GM18951 (cell line): ENCODE measurements around the gene GALNT9.

Experiments
- POLR2A ChIP-seq: IDR thresholded peaks from 4 replicates; pipeline ENCODE4 v1.6.1; 2011; ENCODE audit warnings: mild to moderate bottlenecking; ENCODE audit not compliant: insufficient read length, insufficient read depth; ENCODE audit errors: extremely low read depth
- in situ Hi-C: fragments of 300-500 bp; cut with MboI; formaldehyde crosslinking; loops from one replicate; pipeline ENCODE4 v1.12.0; 2022; ENCODE audit warnings: low sequenced_read_pairs, mixed read lengths, inconsistent platforms; ENCODE audit not compliant: unreplicated experiment

The GALNT9 gene

DNA sequence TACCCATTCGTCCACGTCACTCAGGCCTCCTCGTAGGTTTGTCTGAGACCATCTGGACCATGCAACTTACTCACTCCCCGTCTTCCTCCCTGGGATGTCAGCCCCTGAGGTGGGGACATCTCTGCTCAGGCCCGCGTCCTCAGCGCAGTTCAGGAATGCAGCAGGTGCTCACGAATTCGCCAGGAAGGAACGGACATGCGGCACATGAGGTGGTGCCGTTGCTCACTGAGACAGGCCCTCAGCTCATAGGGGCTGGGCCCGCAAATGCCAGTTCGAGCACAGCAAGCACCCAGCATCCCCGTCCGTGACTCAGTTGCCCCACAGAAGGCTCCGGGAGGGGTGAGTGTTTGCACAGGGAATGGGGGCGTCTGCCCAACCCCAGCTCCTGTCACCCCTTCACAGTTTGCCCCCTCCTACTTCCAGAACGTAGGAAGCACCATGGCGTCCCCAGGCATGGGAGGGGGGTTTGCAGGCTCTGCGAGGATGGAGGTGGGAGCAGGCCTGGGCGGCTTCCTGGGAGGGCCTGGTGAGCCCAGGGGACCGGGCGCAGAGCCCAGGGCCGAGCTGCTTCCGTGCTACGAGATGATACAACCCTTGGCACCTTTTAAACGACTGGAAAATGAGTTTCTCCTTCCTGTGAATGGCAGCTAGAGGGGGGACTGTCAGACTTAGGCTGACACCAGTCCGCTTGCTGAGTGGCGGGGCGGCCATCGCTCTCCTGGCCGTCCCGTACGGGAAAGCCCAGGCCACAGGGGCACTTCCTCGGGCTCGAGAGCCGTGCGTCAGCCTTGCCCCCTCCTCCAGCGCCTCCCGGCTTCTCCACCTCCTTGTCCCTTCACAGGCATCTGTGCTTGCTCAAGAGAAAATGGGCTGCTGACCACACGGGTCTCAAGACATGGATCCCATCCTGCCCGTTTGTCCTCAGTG is 6.9 kb downstream of the GALNT9 start:
- TF ChIP-seq POLR2A: no peak
- in situ Hi-C loops: no loop called here

DNA sequence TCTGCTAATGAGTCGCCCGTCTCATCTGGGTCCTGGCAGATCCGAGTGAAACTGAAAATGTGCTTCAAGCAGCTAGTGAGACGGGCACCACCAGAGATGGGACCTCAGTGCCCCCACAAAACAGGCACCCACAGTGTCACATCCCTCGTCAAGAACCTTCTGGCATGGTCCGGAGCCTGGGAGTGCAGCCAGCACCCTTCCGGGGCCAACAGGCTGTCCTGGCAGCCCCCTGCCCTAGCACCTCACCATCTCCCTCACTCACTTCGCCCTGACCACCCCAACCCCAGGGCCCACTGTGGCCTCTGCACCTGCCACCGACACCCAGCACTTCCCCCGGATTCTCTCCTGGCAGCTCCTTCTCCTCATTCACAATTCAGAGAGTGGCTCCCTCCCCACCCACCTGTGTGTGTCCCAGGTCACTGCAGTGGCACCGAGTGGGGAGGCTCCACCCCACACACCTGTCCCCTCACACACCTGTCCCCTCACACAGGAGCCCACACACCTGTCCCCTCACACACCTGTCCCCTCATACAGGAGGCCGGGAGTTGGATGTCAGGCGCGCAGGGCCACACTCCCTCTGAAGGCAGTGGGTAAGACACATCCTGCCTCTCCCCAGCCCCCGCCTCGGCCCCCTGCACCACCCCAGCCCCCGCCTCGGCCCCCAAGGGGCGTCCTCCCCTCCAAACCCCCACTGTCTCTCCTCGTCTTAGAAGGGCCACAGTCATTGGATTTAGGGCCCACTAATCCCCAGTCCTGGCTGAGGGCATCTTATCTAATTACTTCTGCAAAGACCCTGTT is 7.9 kb downstream of the GALNT9 start:
- in situ Hi-C loops: no loop called here
- TF ChIP-seq POLR2A: no peak

DNA sequence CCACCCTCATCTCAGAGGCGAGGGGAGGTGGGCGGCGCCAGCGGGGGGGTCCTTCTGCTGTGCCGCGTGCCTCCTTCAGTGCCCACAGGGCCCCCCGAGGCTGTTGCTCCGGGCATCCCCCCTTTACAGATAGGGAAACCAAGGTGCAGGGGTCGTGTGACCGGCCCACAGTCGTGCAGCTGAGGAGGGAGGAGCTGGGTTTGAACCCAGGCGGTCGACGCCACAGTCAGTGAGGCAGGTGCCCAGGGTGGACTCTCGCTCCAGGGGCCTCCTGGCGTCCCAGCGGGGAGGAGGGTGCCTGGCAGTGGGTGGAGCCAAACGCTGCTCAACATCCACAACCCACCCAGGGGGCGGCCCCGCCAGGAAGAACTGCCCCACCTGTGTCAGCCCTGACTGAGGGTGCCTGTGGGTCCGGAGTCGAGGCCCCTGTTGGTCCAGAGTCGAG is 8.6 kb downstream of the GALNT9 start:
- in situ Hi-C loops: no loop called here
- no peak for TF ChIP-seq POLR2A

DNA sequence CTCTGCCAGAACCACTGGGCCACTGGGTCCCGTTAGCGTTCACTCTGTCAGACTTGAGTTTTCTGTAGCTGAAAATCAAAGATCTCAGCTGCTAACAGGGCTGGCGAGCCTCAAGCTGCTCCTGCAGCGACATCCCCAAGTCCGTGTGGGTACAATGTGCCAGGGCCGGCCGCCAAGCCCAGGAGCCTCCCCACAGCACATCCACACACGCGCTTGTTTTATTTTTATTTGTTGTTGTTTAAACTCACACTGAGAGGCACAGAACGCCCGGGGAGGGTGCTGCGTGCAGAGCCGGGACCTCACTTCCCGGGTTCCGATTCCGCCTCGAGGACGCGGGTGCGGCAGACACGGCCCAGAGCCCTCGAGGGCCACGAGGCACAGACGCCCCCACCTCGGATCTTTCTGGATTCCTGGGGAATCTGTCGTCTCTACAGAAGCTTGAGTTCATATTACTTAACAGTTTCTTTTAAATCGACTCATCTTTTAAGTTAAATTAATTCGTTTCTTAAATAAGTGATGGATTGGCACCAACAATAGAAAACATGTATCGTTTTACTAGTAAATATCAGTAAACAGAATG is 9.3 kb downstream of the GALNT9 start:
- no peak for TF ChIP-seq POLR2A
- in situ Hi-C loops: no loop called here

DNA sequence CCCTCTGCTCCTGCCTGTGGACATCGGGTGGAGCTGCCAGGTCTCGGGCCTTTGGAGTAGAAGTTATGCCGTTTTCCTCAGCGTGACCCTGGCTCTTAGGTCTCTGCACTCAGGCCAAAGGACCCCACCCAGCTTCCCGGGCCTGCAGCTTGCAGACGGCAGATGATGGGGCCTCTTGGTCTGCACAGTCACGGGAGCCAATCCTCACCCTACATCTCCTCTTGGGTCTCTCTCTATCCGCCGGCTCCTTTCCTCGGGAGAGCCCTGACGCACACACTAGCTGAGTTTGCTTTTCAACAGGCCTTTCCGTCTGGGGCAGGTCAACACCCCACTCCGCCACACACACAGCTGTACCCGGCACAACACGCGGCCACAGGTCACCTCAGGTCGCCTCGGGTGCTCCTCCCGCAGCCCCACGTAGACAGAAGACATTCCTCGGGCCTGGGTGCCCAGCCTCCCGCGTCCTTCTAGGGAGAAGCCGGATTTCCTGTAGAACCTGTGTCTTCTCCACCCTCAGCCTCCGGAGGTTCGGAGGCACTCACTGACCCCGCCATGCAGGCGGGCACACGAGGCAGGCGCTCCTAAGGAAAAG is 9.9 kb downstream of the GALNT9 start:
- no peak for TF ChIP-seq POLR2A
- in situ Hi-C loops: no loop called here

DNA sequence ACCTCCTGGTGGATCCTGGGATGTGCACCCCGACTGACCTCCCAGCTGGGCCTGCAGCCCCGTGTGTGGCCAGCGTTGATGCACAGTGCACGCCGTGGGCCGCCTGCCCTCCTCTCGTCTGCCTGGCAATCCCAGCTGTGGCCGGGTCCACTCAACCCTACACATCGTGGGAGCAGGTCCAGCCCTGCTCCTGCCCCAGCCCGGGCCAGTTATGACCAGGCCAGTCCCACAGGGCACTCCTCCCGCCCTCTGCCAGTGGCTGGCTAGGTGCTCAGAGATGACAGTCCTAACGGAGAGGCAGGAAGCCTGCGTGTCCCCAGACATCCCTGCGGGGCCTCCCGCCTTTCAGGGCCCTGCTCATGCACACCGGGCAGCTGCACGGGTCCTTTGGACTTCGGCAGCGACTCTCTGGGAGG is 10.8 kb downstream of the GALNT9 start:
- in situ Hi-C loops: no loop called here
- TF ChIP-seq POLR2A: no peak

GRCh38 chr12:132318135-132318534 is 11.3 kb downstream of the GALNT9 start:
- in situ Hi-C loops: no loop called here
- TF ChIP-seq POLR2A: no peak

DNA sequence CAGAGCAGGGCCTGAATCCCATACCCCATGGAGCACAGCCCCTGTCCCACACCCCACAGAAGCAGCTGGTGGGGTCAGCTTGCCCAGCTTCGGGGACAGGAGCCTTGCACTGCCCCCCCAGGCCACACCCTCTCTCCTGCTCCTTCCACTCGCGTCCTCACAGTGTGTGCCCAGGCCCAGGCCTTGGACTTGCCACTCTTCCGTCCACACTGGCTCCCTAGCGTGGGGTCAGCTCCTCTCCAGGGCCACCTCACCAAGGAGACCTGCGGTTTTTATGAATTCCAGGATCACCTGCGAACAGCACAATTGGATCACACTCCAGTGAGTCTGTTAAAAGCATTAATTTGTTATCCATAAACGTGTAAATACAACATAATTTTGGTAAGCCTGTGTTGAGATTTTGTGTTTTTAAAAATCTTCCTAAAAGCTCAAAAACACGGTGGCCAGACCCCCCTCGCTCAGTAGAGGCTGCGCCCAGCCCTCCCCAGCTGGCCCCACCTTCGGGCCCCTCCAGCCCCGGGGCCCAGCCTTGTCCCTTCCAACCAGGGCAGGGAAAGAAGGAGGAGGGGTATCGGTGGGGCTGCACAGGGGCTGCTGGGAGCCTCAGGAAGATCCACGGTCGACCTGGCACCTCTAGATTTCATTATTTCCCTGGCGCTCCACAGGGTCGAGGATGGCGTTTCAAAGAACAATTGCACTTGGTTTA is 12.0 kb downstream of the GALNT9 start:
- no peak for TF ChIP-seq POLR2A
- in situ Hi-C loops: no loop called here

DNA sequence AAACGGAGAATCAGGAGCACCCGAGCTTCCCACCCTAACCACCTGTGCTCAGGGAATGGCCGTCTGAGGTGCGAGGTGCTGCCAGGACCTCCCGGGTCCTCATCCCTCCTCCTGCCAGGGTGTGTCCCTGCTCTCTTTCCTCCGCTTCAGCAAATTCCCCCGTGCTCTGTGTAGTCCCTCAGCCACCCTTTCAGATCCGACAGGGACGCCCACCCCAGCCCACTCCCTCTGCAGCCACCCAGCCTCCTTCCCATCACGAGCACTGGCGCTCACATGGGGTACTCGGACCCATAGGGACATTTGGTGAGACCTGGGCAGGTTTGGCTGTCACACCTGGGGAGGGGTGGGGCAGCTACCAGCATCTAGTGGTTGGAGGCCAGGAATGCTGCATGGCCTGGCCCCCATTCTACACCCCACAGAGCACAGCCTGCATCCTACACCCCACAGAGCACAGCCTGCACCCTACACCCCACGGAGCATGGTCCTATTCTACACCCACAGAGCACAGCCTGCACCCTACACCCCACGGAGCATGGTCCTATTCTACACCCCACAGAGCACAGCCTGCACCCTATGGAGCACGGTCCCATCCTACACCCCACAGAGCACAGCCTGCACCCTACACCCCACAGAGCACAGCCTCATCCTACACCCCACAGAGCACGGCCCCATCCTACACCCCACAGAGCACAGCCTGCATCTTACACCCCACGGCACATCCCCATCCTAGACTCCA is 12.7 kb downstream of the GALNT9 start:
- in situ Hi-C loops: no loop called here
- no peak for TF ChIP-seq POLR2A

DNA sequence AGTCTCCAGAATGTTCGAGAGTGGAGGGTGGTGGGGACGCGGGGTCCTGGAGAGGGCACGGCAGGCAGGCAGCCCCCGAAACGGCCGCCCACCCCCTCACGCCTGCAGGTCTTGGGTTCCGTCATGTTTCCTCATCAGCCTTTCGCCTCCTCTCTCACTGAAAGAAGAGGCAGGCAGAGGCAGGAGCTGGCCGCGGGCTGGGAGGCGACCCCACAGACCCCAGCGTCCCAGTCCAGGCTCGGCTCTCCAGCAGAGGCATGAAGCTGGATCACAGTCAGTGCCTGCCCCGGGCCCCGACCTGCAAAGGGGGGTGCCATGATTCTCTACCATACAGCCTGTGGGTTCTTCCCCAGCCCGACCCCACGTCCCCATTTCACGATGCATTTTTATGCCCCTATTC is 13.4 kb downstream of the GALNT9 start:
- TF ChIP-seq POLR2A: no peak
- in situ Hi-C loops: no loop called here

- in situ Hi-C loops: no loop called here
- TF ChIP-seq POLR2A: no peak
Observed at GRCh38 chr12:132315507-132315906, 13.9 kb downstream of the GALNT9 start.

DNA sequence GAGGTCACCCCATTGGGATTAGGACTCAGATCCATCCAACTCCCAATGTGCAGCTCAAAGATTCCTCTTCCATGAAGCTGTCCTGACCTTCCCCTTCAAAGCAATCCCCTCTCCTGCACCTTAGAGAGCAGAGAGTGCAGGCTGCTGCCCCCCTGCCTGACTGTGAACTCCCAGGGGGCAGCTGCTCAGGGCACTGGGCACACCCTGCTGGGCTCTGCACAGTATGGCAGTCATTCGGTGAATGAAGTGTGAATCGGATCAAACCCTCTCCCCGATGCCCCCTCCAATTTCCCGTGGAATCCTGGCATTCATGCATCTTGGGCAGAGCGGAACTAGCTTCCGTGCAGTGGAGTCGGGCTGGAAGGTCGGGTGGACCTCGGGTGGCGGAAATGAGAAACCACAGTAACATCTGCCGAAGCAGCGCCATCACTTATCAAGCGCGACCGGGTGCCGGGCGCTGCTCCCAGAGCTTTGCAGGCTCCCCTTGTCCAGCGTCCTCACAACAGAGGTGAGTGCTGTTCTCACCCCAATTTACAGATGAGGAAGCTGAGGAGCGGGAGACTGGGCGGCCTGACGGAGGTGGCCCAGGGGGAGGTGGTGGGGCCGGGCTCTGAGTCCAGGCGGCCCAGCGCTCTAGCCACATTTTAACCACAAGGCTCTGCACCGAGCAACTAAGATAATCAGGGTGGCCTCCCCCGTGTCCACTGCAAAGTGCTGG is 14.7 kb downstream of the GALNT9 start:
- in situ Hi-C loops: no loop called here
- TF ChIP-seq POLR2A: no peak

- in situ Hi-C loops: no loop called here
- TF ChIP-seq POLR2A: no peak
Observed at GRCh38 chr12:132314035-132314434, 15.4 kb downstream of the GALNT9 start.
